HEK293 (cell line): ENCODE results near the gene ZCCHC10.

Experiments
- AEBP2 ChIP-seq: fragments of 450-650 bp; formaldehyde crosslinking; IDR thresholded peaks from 2 replicates; pipeline ENCODE4 v1.5.1; 2016; ENCODE audit warnings: missing biosample characterization, missing genetic modification characterization, borderline replicate concordance
- CTCF ChIP-seq: fragments of 450-650 bp; formaldehyde crosslinking; IDR thresholded peaks from 2 replicates; pipeline ENCODE4 v1.5.1; 2016; ENCODE audit warnings: missing biosample characterization, missing genetic modification characterization
- GLIS1 ChIP-seq: fragments of 450-650 bp; formaldehyde crosslinking; IDR thresholded peaks from 2 replicates; pipeline ENCODE4 v1.5.1; 2016; ENCODE audit warnings: missing biosample characterization, missing genetic modification characterization
- RBAK ChIP-seq: fragments of 450-650 bp; formaldehyde crosslinking; IDR thresholded peaks from 2 replicates; pipeline ENCODE4 v1.5.1; 2016; ENCODE audit warnings: missing biosample characterization, missing genetic modification characterization
- YY1 ChIP-seq: fragments of 450-650 bp; formaldehyde crosslinking; IDR thresholded peaks from 2 replicates; pipeline ENCODE4 v1.5.1; 2018; ENCODE audit warnings: missing biosample characterization, missing genetic modification characterization
- ZBTB7A ChIP-seq: fragments of 450-650 bp; formaldehyde crosslinking; IDR thresholded peaks from 2 replicates; pipeline ENCODE4 v1.5.1; 2016; ENCODE audit warnings: low read depth, missing biosample characterization, missing genetic modification characterization
- ZFP41 ChIP-seq: fragments of 450-650 bp; formaldehyde crosslinking; IDR thresholded peaks from 2 replicates; pipeline ENCODE4 v1.5.1; 2016; ENCODE audit warnings: missing biosample characterization, missing genetic modification characterization, borderline replicate concordance
- ZNF366 ChIP-seq: fragments of 450-650 bp; formaldehyde crosslinking; conservative IDR thresholded peaks from 2 replicates; pipeline ENCODE4 v1.5.1; 2016; ENCODE audit warnings: missing biosample characterization, missing genetic modification characterization
- ZNF704 ChIP-seq: fragments of 450-650 bp; formaldehyde crosslinking; IDR thresholded peaks from 2 replicates; pipeline ENCODE4 v1.5.1; 2016; ENCODE audit warnings: missing biosample characterization, missing genetic modification characterization
- TF ChIP-seq, protein P1 (sequence below): fragments of 450-650 bp; formaldehyde crosslinking; IDR thresholded peaks from 2 replicates; pipeline ENCODE4 v1.5.1; 2016; ENCODE audit warnings: missing biosample characterization, missing genetic modification characterization, borderline replicate concordance
- TF ChIP-seq, protein P2 (sequence below): fragments of 450-650 bp; formaldehyde crosslinking; IDR thresholded peaks from 2 replicates; pipeline ENCODE4 v1.5.1; 2016; ENCODE audit warnings: missing biosample characterization, missing genetic modification characterization
- TF ChIP-seq, protein P3 (sequence below): IDR thresholded peaks from 2 replicates; pipeline ENCODE4 v1.6.1; 2011; ENCODE audit warnings: mild to moderate bottlenecking, low read depth, low read length, borderline replicate concordance

GRCh38 chr5:132963171-132964104, 62.9 kb downstream of the ZCCHC10 start, which contains the start of gene AFF4:
- no peak for TF ChIP-seq AEBP2 (tag by site-specific recombination)
- TF ChIP-seq, protein P1, sequence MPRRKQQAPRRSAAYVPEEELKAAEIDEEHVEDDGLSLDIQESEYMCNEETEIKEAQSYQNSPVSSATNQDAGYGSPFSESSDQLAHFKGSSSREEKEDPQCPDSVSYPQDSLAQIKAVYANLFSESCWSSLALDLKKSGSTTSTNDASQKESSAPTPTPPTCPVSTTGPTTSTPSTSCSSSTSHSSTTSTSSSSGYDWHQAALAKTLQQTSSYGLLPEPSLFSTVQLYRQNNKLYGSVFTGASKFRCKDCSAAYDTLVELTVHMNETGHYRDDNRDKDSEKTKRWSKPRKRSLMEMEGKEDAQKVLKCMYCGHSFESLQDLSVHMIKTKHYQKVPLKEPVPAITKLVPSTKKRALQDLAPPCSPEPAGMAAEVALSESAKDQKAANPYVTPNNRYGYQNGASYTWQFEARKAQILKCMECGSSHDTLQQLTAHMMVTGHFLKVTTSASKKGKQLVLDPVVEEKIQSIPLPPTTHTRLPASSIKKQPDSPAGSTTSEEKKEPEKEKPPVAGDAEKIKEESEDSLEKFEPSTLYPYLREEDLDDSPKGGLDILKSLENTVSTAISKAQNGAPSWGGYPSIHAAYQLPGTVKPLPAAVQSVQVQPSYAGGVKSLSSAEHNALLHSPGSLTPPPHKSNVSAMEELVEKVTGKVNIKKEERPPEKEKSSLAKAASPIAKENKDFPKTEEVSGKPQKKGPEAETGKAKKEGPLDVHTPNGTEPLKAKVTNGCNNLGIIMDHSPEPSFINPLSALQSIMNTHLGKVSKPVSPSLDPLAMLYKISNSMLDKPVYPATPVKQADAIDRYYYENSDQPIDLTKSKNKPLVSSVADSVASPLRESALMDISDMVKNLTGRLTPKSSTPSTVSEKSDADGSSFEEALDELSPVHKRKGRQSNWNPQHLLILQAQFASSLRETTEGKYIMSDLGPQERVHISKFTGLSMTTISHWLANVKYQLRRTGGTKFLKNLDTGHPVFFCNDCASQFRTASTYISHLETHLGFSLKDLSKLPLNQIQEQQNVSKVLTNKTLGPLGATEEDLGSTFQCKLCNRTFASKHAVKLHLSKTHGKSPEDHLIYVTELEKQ (tag by site-specific recombination): peak; percentile 52; the same call in 1 of the 2 replicates
- no peak; the same call in 1 of the 2 replicates for TF ChIP-seq CTCF
- peak; percentile 87 for TF ChIP-seq GLIS1 (tag by site-specific recombination)
- peak; percentile 100 for TF ChIP-seq ZBTB7A (tag by site-specific recombination)
- TF ChIP-seq RBAK: no peak
- no peak for TF ChIP-seq ZNF366
- TF ChIP-seq ZNF704 (tag by site-specific recombination): 0 out of 2 replicates have a peak, but pooled peaks have one; percentile 50
- TF ChIP-seq ZFP41 (tag by site-specific recombination): no peak
- TF ChIP-seq, protein P2, sequence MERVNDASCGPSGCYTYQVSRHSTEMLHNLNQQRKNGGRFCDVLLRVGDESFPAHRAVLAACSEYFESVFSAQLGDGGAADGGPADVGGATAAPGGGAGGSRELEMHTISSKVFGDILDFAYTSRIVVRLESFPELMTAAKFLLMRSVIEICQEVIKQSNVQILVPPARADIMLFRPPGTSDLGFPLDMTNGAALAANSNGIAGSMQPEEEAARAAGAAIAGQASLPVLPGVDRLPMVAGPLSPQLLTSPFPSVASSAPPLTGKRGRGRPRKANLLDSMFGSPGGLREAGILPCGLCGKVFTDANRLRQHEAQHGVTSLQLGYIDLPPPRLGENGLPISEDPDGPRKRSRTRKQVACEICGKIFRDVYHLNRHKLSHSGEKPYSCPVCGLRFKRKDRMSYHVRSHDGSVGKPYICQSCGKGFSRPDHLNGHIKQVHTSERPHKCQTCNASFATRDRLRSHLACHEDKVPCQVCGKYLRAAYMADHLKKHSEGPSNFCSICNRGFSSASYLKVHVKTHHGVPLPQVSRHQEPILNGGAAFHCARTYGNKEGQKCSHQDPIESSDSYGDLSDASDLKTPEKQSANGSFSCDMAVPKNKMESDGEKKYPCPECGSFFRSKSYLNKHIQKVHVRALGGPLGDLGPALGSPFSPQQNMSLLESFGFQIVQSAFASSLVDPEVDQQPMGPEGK: peak; percentile 100
- TF ChIP-seq, protein P3, sequence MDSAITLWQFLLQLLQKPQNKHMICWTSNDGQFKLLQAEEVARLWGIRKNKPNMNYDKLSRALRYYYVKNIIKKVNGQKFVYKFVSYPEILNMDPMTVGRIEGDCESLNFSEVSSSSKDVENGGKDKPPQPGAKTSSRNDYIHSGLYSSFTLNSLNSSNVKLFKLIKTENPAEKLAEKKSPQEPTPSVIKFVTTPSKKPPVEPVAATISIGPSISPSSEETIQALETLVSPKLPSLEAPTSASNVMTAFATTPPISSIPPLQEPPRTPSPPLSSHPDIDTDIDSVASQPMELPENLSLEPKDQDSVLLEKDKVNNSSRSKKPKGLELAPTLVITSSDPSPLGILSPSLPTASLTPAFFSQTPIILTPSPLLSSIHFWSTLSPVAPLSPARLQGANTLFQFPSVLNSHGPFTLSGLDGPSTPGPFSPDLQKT: no peak
- TF ChIP-seq YY1 (tag by site-specific recombination): no peak; the same call in 1 of the 2 replicates
